HG02759 (cell line): ENCODE data around the gene HAND1.
A peak's percentile ranks its signal among the peaks of the same experiment; 100 is the strongest.

ENCODE experiments used
- ATAC-seq: cut with Tn5 transposase; IDR thresholded peaks from one replicate; pipeline ENCODE4 v1.9.1; 2021; ENCODE audit warnings: mild to moderate bottlenecking, moderate library complexity; ENCODE audit not compliant: unreplicated experiment

The HAND1 gene

GRCh38 chr5:154479944-154480750, 2.1 kb upstream of the HAND1 start:
- ATAC-seq, result peak; percentile 48

GRCh38 chr5:154479160-154479943, 1.3 kb upstream of the HAND1 start:
- ATAC-seq, result no peak

GRCh38 chr5:154478752-154479159, 729 bp upstream of the HAND1 start:
- no peak for ATAC-seq

GRCh38 chr5:154477382-154478223, 424 bp downstream of the HAND1 start:
- ATAC-seq, result no peak

- ATAC-seq, result no peak
Measured at GRCh38 chr5:154476354-154477205, 1.4 kb downstream of the HAND1 start.

GRCh38 chr5:154475591-154476353, 2.3 kb downstream of the HAND1 start:
- no peak for ATAC-seq

DNA sequence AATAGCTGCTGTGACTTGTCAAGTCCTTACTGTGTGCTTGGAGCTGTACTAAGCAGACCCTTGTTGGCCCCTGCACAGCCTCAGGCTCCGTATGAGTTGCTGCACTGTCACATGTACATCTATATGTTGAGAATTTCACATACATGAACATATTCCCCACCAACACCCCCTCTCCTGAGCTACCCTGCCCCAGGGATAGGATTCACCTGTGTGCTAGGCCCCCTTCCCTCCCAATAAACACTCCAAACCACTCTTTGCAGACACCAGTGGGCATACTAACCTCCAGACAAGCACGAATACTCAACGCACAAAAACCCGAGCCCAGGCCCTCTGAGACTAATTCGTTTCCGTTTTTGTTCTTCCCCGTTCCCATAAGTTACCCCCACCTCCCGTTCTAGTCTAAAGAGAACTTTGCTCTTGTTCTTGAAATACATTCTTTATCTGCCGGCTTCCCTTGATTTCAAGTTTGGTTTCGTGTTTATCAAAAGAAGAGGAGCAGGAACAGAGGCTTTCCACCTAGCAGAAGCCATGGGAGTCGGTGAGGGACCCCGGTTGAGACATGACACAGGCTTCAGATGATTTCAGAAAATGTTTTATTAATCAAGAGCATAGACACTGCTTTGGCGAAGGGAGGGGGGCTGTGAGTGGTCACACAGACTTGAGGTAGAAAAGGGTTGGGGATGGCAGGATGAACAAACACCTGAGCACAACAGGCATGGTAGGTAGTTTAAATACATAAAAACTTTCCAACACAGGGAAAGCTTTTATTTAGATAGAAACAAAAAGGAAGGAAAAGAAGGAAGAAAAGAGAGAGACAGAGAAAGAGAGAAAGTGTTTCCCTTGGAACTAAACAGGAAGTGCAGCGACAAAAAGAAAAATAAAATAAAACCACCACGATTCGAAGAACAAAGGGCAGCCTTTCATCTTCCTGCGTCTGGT, 3.4 kb downstream of the HAND1 start:
- no peak for ATAC-seq

DNA sequence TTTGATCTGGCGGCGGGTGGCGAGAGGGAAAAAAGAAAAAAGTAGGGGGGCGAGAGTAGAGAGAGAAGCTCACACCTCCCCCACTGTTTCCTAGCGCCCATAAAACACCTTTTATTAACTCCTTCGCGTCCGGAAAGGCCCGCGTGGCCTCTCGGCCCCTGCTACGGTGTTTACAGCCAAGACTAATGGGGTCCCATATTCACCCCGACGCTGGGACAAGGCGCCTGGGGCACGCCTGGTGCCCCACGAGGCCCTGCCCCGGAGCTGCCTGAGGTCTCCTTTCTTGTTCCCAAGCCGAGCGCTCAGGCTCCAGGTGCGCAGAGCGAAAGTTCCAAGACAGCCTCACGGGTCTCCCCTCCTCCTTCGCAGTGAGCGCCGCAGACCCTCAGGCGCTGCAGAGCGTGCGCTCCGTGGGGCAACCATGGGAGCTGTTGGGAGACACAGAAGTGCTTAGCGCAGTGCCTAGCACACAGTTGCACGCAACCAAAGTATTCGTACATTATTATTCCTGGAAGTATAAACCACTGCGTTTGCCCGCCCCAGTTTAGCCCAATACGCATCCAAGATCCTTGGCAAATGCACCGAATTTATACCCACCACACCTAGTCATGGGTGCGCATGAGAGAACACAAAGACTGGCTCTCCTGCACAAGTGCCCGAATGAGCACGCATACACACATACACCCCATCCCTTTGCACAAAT, 4.3 kb downstream of the HAND1 start:
- ATAC-seq, result no peak

DNA sequence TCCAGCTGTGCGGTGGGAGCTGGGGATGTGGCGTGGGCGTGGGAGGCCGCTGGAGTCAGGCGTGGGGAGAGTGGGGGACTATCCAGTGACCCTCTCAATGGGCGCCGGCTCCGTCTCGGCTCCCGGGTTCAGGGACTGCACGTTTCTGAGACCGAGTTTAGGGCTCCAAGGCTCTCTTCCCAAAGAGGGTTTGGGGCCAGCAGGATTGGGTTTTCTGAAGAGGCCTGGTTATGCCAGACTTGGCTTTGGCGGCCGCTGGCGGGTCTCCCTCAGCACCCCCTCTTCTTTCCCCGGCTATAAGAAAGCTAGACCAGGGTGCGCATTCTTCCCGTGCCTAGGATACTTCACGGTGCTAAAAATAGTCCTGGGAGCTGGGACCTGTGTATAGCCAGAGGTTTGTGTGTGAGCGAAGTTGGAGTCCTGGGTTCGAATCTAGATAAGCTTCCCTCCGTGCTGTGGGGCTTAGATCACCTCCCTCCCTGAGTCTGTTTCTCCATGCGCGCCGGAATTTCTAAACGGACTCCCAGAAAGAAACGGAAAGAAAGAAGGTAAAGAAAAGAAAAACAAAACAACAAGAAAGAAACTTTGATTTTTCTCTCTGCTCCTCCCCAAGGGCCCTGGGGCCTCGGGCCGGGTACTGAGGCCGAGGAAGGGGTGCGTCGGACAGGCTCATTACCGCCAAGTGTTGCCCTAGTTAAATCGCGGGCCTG, 5.0 kb downstream of the HAND1 start:
- ATAC-seq, result no peak

- ATAC-seq, result no peak
Measured at GRCh38 chr5:154470947-154471870, 6.8 kb downstream of the HAND1 start.

- ATAC-seq, result no peak
Measured at GRCh38 chr5:154470137-154470536, 7.9 kb downstream of the HAND1 start.

GRCh38 chr5:154467655-154468354, 10.2 kb downstream of the HAND1 start:
- ATAC-seq, result peak; percentile 97

DNA sequence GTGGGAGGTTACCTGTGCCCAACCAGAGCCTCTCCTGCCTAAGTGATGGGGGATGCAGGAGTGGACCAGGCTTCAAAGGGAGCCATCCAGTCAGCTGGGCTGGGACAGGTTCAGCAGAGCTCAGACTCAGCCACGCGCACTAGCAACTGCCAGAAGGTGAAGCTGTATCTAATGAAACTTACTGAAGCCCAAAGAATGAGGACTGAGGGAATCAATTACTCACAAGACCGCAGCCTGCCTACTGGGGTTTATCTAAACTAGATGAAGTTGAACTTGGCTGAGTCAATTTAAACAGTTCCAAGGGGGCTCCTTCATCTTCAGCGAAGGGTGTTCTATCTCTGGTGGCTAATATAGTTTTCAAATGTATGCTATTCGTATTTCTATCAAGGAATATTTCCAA, 11.4 kb downstream of the HAND1 start:
- no peak for ATAC-seq

- no peak for ATAC-seq
Measured at GRCh38 chr5:154466147-154466546, 11.9 kb downstream of the HAND1 start.

DNA sequence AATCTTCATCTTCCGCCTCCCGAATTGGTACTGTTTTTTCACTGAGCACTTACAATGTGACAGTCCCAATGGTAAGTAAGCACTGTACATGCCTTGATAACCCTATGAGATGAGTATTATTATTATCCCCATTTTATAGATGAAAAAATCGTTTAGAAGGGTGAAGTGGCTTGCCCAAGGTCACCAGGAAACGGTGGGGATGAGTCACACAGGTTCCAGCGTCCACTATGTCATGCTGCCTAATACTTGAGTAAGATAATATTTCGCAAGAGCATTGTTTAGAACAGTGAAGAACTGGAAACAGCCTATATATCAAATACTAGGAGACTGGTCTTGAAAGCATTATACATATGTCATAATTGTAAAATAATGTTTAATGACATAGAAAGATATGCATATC, 12.9 kb downstream of the HAND1 start:
- ATAC-seq, result no peak

DNA sequence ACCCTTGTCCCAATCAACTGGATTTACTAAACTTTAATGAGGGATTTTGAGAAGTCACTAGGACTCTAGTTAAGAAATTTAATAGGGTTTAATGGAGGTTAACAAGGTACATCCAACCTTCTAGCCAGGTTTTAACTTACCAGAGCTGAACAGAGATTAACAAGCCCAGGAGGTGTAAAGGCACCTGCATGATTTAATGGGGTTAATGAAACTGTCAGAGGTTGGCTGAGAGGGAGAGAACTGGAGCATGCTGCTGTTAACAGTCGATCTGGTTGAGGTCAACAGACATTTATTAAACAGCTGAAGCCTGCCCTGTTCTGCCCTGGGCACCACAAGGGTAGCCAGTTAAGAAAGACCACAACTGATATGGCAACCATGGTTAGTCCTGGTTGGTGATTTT, 13.6 kb downstream of the HAND1 start:
- no peak for ATAC-seq
